Breast epithelium (tissue), 4 donors: ENCODE data around the gene ATG9B. TPM values are rescaled to one million over a fixed set of nuclear protein-coding genes. Genes with fewer than 3 reads are reported as not detected.

ENCODE experiments used
- DNase-seq, 2 donors: peaks; one replicate each; pipeline ENCODE4 v3.0.0-alpha.2; 2019; ENCODE audit warnings: low spot score in 2 of 2
- H3K27ac ChIP-seq, 2 donors: fragments of 200-600 bp; sonication (generic) in 1 of 2; one replicate each; pipeline ENCODE4 v1.5.1; 2016 to 2019; ENCODE audit warnings: mild to moderate bottlenecking in 1 of 2
- H3K27me3 ChIP-seq, 2 donors: fragments of 200-600 bp; sonication (generic) in 1 of 2; one replicate each; pipeline versions ENCODE4 v1.5.1 to v1.6.0; 2017 to 2019; ENCODE audit warnings: control low read depth in 1 of 2, mild to moderate bottlenecking in 1 of 2
- H3K36me3 ChIP-seq: fragments of 200-600 bp; one replicate; pipeline ENCODE4 v1.5.1; 2019
- H3K4me1 ChIP-seq, 2 donors: fragments of 200-600 bp; sonication (generic); one replicate each; pipeline ENCODE4 v1.5.1; 2016 to 2019; ENCODE audit warnings: control low read depth in 1 of 2
- H3K4me3 ChIP-seq, 3 donors: fragments of 200-600 bp; sonication (generic); 1 replicate in 2 of 3; 2 replicates in 1 of 3; pipeline ENCODE4 v1.5.1; 2016 to 2019; ENCODE audit warnings: mild to moderate bottlenecking in 3 of 3, moderate library complexity in 2 of 3
- H3K9me3 ChIP-seq, 2 donors: fragments of 200-600 bp; sonication (generic) in 1 of 2; one replicate each; pipeline ENCODE4 v1.5.1; 2016 to 2019; ENCODE audit warnings: control low read depth in 1 of 2
- POLR2A ChIP-seq: fragments of 450-650 bp; IDR thresholded peaks from one replicate; pipeline ENCODE4 v1.6.1; 2016; ENCODE audit warnings: antibody characterized with exemption, mild to moderate bottlenecking, moderate library complexity
- POLR2AphosphoS5 ChIP-seq, 3 donors: sonication (generic); formaldehyde crosslinking; IDR thresholded peaks; one replicate each; pipeline ENCODE4 v1.6.1; 2017; ENCODE audit warnings: antibody characterized with exemption in 3 of 3
- intact Hi-C: fragments of 100-400 bp; cut with DNase I; formaldehyde crosslinking; loops from one replicate; pipeline ENCODE4 v1.15.1; 2023; ENCODE audit warnings: low total_unique reads
- total RNA-seq, 3 donors: library from RNA; depleted of rRNA; stranded (reverse); fragments of >200 nt; gene quantifications; one replicate each; pipeline ENCODE4 v1.1.0, GENCODE V29; 2016
- TF ChIP-seq, protein P1 (sequence below), 3 donors: fragments of 450-650 bp; IDR thresholded peaks; one replicate each; pipeline ENCODE4 v1.5.1; 2016 to 2017; ENCODE audit warnings: antibody characterized with exemption in 3 of 3, mild to moderate bottlenecking in 3 of 3, moderate library complexity in 3 of 3

The ATG9B gene
- total RNA-seq, 3 donors from 2014 or later, result 0.44 to 2.0 TPM; not detected in 1

DNA sequence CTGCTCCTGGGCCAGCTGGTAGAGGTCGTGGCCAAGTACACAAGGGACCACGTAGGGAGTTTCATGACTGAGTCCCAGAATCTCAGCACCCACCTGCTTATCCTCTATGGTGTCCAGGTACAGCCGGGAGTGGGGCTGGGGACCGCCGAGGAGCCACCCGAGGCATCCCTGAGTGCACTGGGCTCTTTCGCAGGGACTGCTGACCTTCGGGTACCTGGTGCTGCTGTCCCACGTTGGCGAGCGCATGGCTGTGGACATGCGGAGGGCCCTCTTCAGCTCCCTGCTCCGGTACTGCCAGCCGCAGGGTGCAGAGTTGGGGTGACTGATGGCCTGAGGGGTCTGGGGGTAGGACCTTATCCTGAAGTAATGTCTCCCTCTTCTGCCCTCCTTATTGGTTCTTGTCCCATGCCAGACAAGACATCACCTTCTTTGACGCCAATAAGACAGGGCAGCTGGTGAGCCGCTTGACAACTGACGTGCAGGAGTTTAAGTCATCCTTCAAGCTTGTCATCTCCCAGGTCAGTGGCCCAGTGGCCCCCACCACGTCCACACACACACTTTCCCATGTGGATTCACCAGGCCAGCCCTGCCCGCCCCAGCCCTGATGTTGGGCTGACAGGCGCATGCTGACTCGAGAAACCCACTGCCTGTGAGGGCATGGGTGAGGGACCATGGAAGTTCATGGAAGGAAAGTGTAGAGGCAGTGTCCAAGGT is 10.2 kb upstream of the ATG9B start:
- no peak overlapping the region for H3K27ac ChIP-seq
- no peaks in the 10 kb centered on the region for H3K4me1 ChIP-seq
- peaks cover 7% of the 10 kb centered on the region for H3K36me3 ChIP-seq
- no peak for DNase-seq
- TF ChIP-seq, protein P1, sequence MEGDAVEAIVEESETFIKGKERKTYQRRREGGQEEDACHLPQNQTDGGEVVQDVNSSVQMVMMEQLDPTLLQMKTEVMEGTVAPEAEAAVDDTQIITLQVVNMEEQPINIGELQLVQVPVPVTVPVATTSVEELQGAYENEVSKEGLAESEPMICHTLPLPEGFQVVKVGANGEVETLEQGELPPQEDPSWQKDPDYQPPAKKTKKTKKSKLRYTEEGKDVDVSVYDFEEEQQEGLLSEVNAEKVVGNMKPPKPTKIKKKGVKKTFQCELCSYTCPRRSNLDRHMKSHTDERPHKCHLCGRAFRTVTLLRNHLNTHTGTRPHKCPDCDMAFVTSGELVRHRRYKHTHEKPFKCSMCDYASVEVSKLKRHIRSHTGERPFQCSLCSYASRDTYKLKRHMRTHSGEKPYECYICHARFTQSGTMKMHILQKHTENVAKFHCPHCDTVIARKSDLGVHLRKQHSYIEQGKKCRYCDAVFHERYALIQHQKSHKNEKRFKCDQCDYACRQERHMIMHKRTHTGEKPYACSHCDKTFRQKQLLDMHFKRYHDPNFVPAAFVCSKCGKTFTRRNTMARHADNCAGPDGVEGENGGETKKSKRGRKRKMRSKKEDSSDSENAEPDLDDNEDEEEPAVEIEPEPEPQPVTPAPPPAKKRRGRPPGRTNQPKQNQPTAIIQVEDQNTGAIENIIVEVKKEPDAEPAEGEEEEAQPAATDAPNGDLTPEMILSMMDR (IDR thresholded peaks at IDR 0.05), result no peak
- TF ChIP-seq POLR2A (no peak), POLR2AphosphoS5 (IDR thresholded peaks at IDR 0.05) (no peak)
- H3K27me3 ChIP-seq, result no peaks in the 10 kb centered on the region
- no peaks in the 10 kb centered on the region for H3K9me3 ChIP-seq
- no peak overlapping the region for H3K4me3 ChIP-seq
- intact Hi-C loops, result no loop called here

DNA sequence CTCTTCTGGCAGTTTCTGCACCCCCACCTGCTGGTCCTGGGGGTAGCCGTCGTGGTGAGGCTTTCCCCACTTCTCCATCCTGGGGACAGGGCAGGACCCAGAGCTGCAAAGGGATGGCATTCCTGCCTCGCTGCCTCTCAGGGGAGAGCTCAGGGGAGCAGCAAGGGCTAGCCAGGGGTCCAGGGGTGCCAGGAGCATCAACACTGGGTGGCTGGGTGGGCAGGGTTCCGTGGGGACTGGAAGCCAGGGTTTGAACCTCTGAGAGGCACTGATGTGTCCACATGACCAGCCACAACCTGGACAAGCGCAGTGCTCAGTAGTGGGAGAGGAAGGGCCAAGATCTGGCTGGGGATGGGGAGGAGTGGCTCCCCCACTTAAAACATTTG is 9.6 kb upstream of the ATG9B start:
- Histone ChIP-seq H3K4me1 (no peaks in the 10 kb centered on the region), H3K4me3 (no peak overlapping the region), H3K9me3 (no peaks in the 10 kb centered on the region), H3K27ac (no peak overlapping the region), H3K27me3 (no peaks in the 10 kb centered on the region), H3K36me3 (peaks cover 7% of the 10 kb centered on the region)
- intact Hi-C loops, result no loop called here
- TF ChIP-seq POLR2A (no peak), POLR2AphosphoS5 (IDR thresholded peaks at IDR 0.05) (no peak)
- TF ChIP-seq, protein P1 (IDR thresholded peaks at IDR 0.05), result no peak
- DNase-seq, result no peak

DNA sequence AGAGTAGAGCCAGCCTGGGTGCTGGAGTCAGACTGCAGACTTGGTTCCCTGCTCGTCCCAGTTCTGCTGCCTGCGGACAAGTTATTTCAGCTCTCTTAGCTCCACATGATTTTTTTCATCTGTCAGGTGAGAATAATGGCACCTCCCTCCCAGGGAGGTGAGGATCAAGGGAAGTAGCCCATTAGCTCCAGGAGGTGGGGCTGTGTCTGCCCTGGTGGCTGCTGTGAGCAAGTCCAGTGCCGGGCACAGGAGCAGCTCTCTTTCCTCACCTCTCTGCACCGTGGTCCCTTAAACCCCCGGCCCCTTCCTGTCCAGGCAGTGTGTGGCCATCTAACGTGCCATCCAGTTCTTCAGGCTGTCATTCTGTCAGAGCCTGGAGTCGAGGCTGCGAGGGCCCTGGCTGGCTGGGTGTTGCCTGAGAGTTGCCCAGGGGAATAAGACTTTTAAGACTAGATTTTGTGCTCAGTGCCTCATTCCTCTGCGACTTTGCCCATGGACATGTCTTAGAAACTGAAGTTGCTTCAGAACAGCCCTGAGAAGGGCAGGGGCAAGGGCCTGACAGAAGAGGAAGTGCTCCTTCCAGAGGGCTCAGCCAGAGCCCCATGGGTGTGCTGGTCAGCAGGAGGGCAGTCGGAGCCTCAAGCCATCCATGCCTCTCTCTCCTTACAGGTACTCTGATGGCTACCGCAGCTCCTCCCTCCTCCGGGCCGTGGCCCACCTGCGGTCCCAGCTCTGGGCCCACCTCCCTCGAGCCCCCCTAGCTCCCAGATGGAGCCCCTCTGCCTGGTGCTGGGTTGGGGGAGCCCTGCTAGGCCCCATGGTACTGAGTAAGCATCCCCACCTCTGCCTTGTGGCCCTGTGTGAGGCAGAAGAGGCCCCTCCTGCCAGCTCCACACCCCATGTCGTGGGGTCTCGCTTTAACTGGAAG is 8.9 kb upstream of the ATG9B start:
- TF ChIP-seq POLR2AphosphoS5 (IDR thresholded peaks at IDR 0.05) (no peak), POLR2A (no peak)
- TF ChIP-seq, protein P1 (IDR thresholded peaks at IDR 0.05), result no peak
- intact Hi-C loops, result no loop called here
- H3K27me3 ChIP-seq, result no peaks in the 10 kb centered on the region
- peaks cover 7% of the 10 kb centered on the region for H3K36me3 ChIP-seq
- no peaks in the 10 kb centered on the region for H3K9me3 ChIP-seq
- DNase-seq, result no peak
- H3K4me1 ChIP-seq, result no peaks in the 10 kb centered on the region
- H3K27ac ChIP-seq, result no peak overlapping the region
- no peak overlapping the region for H3K4me3 ChIP-seq

DNA sequence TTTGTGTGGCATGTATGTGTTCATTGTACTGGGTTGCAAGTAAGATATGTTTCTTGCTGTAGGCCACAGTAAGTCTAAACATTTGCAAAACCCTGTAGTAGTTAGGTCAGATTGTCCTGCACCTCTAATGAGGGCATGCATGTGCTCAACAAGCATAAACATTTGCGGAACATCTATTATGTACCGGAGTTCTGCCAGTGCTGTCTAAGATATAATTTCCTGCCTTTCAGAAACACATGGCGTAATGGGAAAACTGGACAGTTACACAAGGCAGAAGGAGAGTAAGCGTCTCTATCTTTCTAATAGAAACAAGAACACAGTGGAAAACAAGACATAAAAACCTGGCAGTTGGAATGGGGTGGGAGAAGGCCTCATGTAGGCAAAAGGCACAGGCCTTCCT is 6.7 kb upstream of the ATG9B start:
- no peaks in the 10 kb centered on the region for H3K27me3 ChIP-seq
- H3K4me1 ChIP-seq, result no peaks in the 10 kb centered on the region
- no peak overlapping the region for H3K4me3 ChIP-seq
- TF ChIP-seq POLR2AphosphoS5 (IDR thresholded peaks at IDR 0.05) (no peak), POLR2A (no peak)
- TF ChIP-seq, protein P1 (IDR thresholded peaks at IDR 0.05), result no peak
- DNase-seq, result no peak
- H3K9me3 ChIP-seq, result no peaks in the 10 kb centered on the region
- intact Hi-C loops, result no loop called here
- H3K36me3 ChIP-seq, result no peaks in the 10 kb centered on the region
- no peak overlapping the region for H3K27ac ChIP-seq
